Astrocyte of the hippocampus (primary cell): ENCODE measurements around the gene ANO7.

Experiments used
- DNase-seq: peaks from one replicate; pipeline ENCODE4 v3.0.0; 2011; ENCODE audit warnings: low read depth, low spot score

The ANO7 gene, protein sequence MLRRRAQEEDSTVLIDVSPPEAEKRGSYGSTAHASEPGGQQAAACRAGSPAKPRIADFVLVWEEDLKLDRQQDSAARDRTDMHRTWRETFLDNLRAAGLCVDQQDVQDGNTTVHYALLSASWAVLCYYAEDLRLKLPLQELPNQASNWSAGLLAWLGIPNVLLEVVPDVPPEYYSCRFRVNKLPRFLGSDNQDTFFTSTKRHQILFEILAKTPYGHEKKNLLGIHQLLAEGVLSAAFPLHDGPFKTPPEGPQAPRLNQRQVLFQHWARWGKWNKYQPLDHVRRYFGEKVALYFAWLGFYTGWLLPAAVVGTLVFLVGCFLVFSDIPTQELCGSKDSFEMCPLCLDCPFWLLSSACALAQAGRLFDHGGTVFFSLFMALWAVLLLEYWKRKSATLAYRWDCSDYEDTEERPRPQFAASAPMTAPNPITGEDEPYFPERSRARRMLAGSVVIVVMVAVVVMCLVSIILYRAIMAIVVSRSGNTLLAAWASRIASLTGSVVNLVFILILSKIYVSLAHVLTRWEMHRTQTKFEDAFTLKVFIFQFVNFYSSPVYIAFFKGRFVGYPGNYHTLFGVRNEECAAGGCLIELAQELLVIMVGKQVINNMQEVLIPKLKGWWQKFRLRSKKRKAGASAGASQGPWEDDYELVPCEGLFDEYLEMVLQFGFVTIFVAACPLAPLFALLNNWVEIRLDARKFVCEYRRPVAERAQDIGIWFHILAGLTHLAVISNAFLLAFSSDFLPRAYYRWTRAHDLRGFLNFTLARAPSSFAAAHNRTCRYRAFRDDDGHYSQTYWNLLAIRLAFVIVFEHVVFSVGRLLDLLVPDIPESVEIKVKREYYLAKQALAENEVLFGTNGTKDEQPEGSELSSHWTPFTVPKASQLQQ

DNA sequence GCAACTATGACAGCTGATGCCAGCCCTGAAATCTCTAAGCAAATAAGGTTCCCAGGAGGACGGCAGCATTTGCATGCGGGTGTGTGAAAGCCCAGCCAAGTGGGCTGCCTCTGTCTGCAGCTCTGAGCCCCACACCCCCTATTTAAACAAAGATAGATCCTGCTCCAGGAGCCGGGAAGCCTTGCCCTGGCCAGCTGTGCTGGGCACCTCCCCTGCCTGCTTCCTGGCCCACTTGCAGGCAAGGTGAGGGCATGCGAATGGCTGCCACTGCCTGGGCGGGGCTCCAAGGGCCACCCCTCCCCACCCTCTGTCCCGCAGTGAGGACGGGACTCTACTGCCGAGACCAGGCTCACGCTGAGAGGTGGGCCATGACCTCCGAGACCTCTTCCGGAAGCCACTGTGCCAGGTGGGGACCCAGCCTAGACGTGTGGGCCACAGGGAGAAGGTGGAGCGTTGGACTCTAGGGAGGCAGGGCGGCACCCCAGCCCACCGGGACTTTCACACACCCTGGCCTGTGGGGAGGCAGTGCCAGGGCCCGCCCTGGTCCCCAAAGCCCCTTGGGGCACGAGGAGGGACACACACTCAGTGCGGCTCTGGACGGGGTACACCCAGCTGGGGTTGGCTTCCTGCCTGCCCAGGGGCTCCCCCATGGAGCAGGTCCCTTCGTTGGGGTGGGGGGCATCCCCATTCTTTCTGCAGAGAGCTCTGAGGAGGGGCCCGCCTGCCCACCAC is at the start of gene ANO7:
TSS of gene ANO7 (plus strand) at position 317 of the 732 bp plus-strand sequence. CDS start 1,387 bp downstream, outside the sequence.
- DNase-seq, result no peak

DNA sequence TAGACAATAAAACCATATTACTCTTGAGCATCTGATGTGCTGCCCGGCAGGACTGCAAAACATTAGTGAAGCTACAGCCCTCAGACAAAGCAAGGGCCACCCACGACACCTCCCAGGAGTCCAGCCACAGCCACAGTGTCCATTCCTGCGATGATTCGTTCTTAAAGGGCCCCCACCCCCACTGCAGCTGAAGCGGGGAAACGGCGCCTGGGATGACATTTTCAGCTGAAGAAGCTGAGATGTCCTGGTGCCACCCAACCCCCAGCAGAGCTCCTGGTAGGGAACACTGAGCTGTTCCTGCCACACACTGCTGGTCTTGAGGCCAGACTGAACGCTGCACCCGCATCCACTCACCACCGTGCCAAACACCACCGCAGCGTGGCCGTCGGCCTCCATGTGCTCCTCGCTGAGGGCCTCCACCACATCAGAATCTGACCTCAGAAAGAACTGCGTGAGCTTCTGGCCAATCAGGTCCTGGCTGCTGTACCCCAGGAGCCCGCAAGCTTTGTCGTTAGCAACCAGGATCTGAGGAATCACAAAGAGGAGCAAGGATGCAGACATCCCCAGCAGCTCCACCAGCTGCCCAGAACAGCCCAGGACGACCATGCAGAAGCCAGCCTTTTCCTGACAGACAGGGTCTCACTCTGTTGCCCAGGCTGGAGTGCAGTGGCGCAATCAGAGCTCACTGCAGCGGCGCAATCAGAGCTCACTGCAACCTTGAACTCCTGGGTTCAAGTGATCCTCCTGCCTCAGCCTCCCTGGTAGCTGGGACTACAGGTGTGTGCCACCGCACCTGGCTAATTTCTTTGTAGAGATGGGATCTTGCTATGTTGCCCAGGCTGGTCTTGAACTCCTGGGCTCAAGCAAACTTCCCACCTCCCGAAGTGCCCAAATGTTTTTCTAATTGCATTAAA is 48.7 kb upstream of the ANO7 start:
- DNase-seq, result no peak

DNA sequence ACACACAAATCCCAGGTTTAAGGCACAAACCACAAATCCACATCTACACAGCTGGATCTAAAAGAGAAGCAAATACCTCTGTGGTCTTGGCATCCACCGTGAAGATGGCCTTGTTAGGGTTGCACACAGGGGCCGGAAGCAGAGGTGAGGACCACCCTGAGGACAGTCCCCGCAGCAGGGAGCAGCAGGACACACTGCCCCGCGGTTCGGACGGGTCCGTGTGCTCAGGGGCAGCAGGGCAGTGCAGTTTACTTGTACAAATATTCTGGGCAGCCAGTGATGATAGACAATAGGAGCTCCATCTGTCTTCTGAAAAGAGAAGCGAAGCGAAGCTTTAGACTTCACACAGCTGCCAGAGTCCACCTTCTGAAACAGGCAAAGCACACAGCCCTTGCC is 48.0 kb upstream of the ANO7 start:
- no peak for DNase-seq

DNA sequence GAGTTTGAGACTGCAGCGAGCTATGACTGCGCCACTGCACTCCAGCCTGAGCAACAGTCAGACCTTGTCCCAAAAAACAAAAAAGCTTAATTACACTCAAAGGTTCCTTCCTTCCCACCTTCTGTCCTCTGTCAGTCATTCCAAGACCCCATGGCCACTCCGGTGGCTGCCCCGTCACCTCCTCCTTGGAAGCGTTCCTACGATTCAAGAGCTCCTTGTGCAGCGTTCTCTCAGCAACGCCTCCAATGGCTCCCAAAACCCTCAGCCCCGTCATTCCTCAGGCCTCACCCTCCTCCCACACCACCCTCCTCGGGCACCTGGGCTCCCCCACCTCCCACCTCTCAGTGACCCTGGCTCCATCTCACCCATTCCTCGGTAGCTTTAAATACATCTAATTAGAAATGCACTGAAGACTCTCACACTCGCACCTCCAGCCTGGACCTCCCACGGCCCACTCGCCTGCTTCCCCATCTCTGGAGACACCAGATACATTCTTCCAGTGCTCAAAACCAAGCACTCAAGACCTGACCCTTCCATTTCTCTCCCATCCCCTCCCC is 47.2 kb upstream of the ANO7 start:
- no peak for DNase-seq

DNA sequence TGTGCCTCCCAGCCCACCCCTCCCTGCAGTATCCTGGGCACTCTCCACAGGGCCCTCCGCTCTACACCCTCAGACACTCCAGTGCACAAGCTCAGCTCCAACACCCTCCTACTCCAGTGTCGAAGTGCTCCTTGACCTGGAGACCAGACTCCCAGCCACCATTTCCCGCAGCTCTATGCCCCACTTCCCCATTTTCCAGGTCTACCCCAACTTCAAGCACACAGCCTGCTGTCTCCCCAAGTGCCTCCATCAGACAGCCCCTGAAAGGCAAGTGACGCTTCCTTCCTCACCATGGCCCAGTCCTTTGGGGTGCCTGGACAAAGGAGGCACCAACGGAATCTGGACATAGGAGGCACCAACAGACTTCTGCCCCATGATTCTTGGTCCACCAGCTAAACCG is 46.4 kb upstream of the ANO7 start:
- no peak for DNase-seq

DNA sequence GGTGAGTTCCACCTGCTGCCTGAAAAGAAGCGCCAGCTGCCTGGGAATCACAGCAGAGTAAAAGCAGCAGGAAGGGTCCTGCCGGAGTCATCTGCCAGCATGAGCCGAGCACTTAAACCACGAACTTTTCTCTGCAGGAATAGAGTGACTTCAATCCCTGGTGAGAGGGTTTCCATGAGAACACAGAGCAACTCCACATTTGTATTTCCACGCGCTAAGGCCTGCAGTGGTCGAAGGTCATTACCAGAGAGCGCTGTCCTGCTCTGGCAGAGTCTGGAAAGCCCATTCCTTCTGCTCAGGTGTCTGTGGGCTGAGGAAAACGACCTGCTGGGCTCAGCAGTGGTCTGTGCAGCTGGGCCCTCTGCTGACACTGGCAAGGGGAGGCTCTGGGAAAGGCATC is 45.9 kb upstream of the ANO7 start:
- no peak for DNase-seq

DNA sequence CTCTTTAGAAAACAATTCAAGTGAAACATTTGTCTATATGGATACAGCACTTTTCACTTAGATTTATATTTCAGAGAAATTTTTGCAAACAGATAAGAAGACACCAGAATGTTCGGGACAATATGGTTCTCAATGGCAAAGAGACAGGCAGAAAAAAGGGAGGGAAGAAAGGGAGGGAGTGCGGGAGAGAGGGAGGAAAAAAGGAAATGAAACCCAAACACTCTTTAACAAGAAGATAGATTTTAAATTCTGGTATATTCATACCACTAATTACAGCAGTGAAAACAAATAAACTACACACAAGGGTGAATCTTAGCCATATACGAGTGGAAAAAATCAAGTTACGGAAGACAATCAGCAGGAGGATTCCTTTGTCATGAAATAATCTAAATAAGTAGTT is 42.2 kb upstream of the ANO7 start:
- no peak for DNase-seq

DNA sequence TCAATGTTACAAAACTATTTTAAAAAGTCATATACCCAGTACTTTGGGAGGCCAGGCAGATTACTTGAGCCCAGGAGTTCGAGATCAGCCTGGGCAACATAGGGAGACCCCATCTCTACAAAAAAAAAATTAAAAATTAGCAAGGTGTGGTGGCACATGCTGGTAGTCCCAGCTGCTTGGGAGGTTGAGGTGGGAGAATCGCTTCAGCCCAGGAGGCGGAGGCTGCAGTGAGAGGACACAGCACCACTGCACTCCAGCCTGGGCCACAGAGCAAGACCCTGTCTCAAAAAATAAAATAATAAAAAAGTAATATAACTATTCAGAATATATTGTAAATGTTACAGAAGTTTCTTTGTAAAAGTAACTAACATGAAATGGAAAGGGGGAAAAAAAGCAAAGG is 41.1 kb upstream of the ANO7 start:
- DNase-seq, result no peak

DNA sequence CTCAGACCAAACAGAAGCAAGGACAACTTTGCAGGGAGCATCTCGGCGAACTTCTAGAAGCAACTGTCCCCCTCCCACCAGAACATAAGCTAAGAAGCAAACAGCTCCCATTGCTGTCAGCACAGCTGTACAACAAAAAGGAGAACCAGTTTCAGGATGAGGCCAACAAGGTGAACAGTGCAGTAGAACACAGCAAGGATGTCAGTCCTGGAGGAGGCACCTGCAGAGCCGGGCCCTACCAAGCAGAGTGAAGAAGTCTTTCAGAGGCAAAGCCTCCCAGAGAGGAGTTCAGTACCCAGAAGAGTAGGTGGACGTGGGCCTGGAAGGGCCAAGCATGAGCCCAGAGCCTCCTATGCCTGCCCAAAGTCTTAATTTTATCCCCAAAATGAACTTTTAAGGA is 40.2 kb upstream of the ANO7 start:
- DNase-seq, result no peak

DNA sequence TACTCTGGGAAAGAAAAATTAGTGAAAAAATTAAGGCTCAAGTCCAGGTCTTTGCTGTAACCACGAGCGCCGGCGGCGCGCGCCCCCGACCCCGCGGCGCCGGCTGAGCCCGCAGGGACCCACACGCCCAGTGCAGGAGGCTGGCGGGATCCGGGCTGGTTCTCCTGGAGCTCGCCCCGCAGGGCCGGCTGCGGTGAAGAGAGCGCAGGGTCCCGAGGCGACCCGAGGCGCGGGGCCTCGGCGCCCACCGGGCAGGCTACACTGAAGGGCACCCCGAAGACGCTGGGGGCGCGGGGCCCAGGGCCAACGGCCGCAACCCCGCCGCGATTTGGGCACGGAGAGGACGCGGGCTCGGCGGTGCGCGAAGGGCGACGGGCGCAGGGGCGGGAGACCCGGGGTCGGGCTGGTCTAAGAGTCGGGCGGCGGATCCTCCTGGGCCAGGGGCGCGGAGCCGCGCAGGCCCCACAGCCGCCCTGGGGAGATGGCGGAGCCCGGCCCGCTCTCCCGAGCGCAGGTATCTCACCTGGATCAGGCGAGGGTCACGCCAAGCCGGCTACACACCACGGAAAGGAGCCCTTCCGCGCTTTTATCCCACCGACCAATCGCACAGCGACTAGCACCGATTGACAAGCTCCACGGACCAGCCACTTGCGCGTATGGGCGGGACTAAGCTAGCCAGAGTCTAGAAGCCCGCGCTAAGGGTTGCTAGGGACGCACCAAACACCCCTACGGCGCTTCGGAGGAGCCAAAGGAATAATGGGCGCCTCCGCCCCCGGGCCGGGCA is 39.4 kb upstream of the ANO7 start, which contains the start of gene PASK:
TSS of gene PASK (minus strand) at position 582 of the 784 bp plus-strand sequence. CDS start 6,440 bp downstream, outside the sequence.
- peak; percentile 96 for DNase-seq

DNA sequence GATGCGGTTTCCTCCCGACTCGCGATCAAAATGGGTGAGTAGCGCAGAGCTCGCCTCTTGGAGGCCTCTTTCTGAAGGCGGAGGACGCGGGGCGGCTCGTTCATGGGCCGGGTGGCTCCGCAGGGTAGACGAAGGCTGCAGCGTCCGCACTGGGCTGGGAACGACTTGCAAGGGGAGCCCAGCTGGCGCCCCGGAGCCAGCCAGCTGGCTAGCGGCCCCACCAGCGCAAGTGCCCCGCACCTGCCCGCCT is 38.9 kb upstream of the ANO7 start:
- no peak for DNase-seq

DNA sequence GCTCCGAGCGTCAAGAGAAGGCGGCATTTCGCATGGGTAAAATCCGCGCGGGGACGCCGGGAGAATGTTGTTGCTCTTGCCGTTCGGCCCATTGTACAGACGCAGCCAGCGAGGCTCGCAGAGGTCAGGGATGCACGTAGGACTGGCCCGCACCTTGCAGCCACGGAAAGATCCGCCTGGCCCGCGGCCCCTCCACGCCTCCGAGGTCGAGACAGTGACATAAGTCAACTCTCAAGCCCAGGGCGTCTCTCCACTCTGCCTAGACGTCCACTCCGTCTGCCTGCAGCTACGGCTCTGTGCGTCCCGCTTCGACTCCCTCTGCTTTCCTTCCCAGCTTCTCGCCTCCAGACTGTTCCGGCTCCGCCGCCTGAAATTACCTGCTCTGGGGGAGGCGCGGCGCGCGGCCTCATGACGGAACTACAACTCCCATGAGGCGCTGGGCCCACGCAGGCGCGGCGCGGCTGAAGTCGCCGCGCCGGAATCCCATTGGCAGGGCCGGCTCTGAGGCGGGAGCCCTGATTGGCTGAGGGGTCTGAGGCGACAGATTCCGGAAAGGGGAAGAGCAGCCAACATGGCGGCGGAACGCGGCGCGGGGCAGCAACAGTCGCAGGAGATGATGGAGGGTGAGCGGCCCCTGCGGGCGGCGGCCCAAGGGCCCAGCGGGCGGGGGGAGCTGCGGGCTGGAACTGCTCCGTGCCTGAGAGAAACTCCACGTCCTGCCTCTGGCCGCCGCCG is 38.4 kb upstream of the ANO7 start, which contains the start of gene PPP1R7:
TSS of gene PPP1R7 (plus strand) at position 543 of the 735 bp plus-strand sequence. CDS start at position 572, 29 bp downstream.
- peak; percentile 98 for DNase-seq

DNA sequence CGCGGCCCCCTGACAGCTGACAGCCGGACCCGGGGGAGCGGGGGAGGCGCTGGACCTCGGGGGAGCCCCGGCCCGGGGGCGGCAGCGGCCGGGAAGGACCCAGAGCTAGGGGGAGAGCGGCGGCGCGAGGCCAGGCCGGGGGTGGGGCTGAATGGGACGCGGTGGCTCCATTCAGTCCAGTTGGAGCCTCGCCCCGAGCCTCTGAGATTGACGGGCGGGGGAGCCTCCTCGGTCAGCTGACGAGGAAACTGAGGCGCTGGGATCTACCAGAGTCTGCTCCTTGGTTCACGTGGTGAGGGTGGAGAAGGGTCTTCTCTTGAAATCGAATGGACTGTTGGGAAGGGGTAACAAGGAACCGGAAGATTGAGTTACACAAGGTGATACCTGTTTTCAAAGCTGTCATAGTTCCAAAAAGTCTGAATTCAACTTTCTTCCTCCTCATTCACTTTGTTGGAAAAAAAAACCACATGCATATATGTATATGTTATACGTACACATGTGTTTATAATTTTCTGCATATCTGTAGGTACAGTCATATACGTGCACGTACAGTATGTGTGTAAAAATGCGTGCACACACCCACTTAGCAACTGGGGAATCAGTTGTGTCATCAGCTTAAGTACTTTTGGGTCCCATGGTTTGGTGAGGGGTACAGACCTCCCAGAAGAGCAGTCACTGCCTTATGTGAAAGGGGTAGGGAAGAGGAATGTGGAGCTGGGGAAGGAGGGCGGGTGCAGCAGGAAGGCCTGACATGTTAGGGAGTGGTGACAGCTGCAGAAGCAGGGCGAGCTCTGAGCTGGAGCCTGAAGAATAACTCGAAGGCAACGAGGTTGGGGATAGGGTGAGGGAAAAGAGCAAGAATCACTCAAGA is 37.6 kb upstream of the ANO7 start:
- DNase-seq, result no peak

DNA sequence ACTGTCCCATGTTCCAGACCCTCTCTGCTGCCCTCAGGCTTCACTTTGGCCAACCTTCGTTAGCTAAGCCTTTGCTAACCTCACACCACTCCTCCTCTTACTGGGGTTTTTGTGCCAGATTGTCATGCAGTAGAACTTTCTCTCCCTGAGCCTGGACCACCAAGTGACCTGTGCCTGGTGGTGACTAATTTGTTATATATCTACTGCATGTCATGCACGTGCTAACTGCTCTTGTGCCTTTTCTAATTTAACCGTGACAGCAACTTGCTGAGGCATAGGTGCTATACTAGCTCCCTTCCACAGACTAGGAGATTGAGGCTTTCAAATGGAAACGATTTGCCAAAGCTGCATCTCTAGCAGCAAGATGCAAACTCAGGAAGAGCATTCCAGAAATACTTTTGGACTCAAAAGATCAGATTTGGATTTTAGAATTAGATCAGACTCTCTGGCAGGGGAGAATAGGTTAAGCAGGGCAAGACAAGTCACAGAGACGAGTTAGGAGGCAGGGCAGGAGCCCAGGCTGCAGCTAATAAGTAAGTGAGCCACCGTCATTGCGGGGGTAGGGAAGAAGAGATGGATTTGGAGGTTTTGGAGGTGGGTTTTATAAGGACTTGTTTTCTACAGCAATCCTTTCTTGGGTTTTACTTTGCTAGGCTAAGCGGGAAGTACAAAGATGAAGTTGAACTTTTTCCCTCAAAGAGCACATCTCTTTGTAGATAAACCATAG is 36.4 kb upstream of the ANO7 start:
- no peak for DNase-seq

DNA sequence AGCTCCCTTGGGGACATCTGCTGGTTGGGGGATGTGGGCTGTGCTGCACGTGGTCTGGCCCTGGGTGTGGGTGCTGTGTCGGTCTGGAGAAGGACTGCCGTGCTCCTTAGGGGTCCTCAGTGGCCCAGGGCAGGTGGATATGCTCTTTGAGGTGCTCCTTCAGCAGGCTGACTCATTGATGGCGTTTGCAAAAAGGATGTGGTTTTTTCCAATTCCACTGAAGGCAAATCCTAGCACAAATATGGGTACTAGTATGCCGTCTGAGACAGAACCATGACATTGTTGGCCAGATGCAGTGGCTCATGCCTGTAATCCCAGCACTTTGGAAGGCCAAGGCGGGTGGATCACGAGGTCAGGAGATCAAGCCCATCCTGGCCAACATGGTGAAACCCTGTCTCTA is 34.9 kb upstream of the ANO7 start:
- DNase-seq, result peak; percentile 14

DNA sequence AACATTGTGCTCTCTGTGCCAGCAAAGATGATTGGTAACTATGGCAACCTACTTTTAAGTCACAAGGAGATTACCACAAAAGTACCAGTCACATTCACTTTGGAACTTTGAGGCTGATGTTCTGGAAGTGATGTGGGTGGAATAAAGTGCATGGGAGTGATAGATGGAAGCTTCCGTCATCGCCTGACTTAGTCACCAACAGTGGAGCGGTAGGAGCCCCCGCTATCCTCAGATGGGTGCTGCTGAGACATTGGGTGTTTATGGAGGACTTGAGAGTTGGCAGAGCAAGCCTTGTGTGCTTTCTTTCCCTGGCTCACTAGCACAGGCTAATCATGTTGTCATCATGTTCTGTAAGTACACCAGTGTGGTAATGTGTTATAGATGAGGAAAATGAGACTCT is 33.6 kb upstream of the ANO7 start:
- no peak for DNase-seq

DNA sequence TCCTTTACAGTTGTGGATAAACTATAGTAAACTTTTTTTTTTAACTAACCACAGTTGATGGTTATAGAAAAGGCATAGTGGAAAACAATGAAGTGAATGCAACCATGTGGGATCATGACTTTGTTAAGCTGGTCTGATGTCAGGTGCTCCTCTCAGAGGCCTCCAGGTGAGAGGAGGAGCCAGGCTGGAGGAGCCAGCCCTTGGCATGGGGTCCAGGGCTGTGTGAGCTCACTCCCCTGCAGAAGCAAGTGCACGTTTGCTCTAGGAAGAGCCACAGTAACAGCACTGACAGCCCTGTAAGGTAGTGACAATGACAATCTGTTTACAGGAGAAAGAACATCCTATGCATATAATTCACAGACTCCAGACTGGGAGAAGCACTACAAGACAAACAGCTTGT is 32.5 kb upstream of the ANO7 start:
- no peak for DNase-seq
